Left lung (tissue), 10 donors: ENCODE data around the gene HOXD13. TPM values are rescaled to one million over a fixed set of nuclear protein-coding genes. Genes with fewer than 3 reads are reported as not detected.

ENCODE experiments used
- ATAC-seq: fragments of 200-7000 bp; cut with Tn5 transposase; one replicate; pipeline ENCODE4 v1.9.1; 2020; ENCODE audit warnings: moderate library complexity
- DNase-seq, 4 donors: peaks; one replicate each; pipeline ENCODE4 v3.0.0-alpha.2; 2013 to 2020
- H3K27ac ChIP-seq, 2 donors: fragments of 200-600 bp; sonication (generic) in 1 of 2; one replicate each; pipeline versions ENCODE4 v1.5.0 to v1.8.0; 2020 to 2021
- H3K27me3 ChIP-seq, 2 donors: fragments of 200-600 bp; sonication (generic) in 1 of 2; one replicate each; pipeline versions ENCODE4 v1.5.0 to v1.8.0; 2020 to 2021
- H3K36me3 ChIP-seq, 2 donors: fragments of 200-600 bp; sonication (generic) in 1 of 2; one replicate each; pipeline versions ENCODE4 v1.5.0 to v1.8.0; 2020 to 2021
- H3K4me1 ChIP-seq, 2 donors: fragments of 200-600 bp; one replicate each; pipeline ENCODE4 v1.8.0; 2021
- H3K4me3 ChIP-seq, 2 donors: fragments of 200-600 bp; sonication (generic) in 1 of 2; one replicate each; pipeline versions ENCODE4 v1.5.0 to v1.8.0; 2020 to 2021; ENCODE audit warnings: mild to moderate bottlenecking in 1 of 2
- H3K9me3 ChIP-seq, 2 donors: fragments of 200-600 bp; sonication (generic) in 1 of 2; one replicate each; pipeline versions ENCODE4 v1.5.0 to v1.8.0; 2020 to 2021
- CTCF ChIP-seq, 2 donors: fragments of 200-600 bp; sonication (generic) in 1 of 2; IDR thresholded peaks; one replicate each; pipeline versions ENCODE4 v1.5.0 to v1.8.0; 2021; ENCODE audit warnings: antibody characterized with exemption in 2 of 2
- intact Hi-C, 2 donors: fragments of 100-400 bp; cut with DNase I; formaldehyde crosslinking; loops; one replicate each; pipeline versions ENCODE4 v1.11.2 to v1.14.2; 2022
- polyA plus RNA-seq, 6 donors: library from polyadenylated mRNA; unstranded; fragments of 120-200 nt; gene quantifications; one replicate each; pipeline ENCODE4 v1.2.1, GENCODE V29; 2013; ENCODE audit not compliant: insufficient read length in 6 of 6
- total RNA-seq, 2 donors: library from RNA; stranded (reverse); fragmentation: NEBNext Ultra II Directional; extraction: Animal tissue kit (Norgen Biotek cat#: 25700); gene quantifications; one replicate each; pipeline ENCODE4 v1.2.1, GENCODE V29; 2021
- donor health status: DM: no; HTN: yes; CAD: no.
- donor health status: DM: no; HTN: no; CAD: no.

HOXD13 gene
- total and polyA plus RNA-seq, 8 donors, result not detected

DNA sequence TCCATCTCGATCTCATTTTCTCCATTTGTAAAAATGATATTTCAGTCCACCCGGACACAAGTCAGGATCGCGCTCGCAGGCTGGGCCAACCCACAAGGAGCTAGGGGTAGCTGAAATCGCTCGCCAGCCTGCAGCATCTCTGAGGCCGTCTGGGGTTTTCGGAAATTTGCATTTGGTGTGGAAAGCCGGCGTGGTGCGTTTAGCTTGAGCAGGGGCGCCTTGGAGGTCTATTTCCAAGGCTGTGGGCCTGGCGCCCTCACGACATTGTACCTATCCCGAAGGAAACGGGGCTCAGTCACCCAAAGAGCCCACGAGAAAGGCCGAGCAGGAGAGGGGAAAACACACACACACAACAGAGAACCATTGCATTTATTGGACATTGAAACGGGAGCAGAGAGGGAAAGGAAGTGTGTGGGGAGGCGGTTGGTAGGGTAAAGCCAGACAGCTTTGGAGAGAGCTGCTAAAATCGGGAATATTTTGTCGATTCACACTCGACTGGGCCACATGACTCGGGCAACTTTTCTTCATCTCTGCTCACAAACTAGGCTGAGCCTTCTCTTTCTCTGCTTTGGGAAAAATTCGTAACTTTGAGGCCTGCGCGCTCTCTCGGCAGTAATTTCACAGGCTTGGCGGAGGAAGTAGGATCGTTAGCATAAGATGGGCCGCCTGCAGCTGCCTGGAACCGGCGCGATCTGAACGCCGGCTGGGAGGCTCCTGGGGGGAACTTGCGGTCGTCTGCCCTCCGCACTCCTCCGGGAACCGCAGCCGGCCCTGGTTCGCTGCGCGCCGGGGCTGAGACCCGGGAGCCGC, 35.9 kb downstream of the HOXD13 start:
- TF ChIP-seq CTCF (IDR thresholded peaks at IDR 0.05), result no peak
- ATAC-seq, result no peak
- H3K27ac ChIP-seq, result no peak overlapping the region
- H3K27me3 ChIP-seq, result peaks cover 96 to 100% of the 10 kb centered on the region in 2 donors
- H3K4me1 ChIP-seq, result peaks cover 0 to 41% of the 10 kb centered on the region in 2 donors
- H3K4me3 ChIP-seq, result no peak overlapping the region
- peak in 1 of 4 donors; percentile 61 for DNase-seq
- no peaks in the 10 kb centered on the region for H3K36me3 ChIP-seq
- intact Hi-C loops, result loop anchor here in 1 of 2 donors (5.0 kb wide), 2 partner anchors 424 to 1019 kb away; no protein-coding TSS in a partner anchor
- H3K9me3 ChIP-seq, result no peaks in the 10 kb centered on the region

DNA sequence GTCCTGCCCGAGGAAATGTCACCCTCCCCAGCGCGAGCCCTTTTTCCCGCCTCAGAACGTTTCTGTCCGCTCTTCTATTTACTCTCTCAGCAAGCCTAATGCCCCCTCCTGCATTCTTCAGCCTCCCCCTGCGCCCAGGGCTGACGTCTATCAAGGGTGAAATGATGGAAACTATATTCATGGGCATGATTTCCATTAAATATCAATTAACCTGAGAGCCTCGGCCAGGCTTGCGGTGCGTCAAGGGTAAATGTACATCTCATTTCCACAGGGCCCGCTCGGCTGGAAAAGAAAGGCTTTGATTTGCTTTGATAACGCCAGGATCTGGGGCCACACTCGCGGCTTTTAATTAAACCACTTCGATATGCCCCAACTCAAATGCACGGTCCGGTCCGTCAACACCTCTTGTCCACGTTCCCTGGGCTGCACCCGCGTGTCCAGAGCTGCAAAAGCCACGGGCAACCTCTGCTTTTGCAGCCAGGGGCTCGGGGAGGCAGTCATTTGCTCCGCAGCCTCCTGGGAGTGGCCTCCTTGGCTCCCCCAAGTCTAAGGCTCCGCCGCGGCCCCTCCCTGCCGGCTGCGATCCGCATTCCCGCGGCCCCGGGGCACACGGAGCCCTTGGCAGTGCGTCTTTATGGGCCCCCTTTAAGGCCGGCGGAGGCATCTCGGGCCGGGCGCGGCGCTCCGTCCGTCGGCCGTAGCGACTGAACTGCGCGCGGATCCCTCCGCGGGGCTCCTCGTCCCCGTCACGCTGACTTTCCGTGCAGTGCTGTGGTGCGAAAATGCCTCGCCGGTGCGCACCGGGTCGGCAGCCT, 36.7 kb downstream of the HOXD13 start, which contains the start of gene HOXD8:
Gene HOXD8, plus strand, starts transcription at position 724 of the 815 bp plus-strand sequence. CDS start 662 bp downstream, outside the sequence.
- Histone ChIP-seq H3K4me1 (peaks cover 0 to 36% of the 10 kb centered on the region in 2 donors), H3K9me3 (no peaks in the 10 kb centered on the region), H3K36me3 (no peaks in the 10 kb centered on the region), H3K4me3 (peak within 1 kb of the TSS in 1 of 2 donors; percentile 18), H3K27ac (no peak within 1 kb of the TSS), H3K27me3 (peaks cover 96 to 100% of the 10 kb centered on the region in 2 donors)
- ATAC-seq (peak; percentile 29), DNase-seq (peak in 2 of 4 donors; percentile 53 to 63)
- intact Hi-C loops, result loop anchor here in 1 of 2 donors (5.0 kb wide), 2 partner anchors 423 to 1018 kb away; no protein-coding TSS in a partner anchor
- TF ChIP-seq CTCF (IDR thresholded peaks at IDR 0.05), result no peak

DNA sequence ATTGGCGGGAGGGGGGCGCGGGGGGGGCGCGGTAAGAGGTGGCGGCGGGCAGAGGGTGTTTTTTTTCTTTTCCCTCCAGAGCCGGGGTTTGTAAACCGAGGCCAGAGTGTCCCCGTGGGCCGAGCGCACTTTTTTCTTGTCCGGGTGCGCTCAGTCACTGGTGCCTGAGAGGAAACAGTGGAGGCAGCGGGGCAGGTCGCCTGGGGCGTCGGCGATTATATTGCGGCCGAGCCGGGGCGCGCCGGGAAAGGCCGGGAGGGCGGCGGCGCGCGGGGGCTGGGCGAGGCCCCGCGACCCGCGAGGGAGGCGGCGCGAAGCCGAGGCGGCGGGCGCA, 37.3 kb downstream of the HOXD13 start:
- peaks cover 96 to 100% of the 10 kb centered on the region in 2 donors for H3K27me3 ChIP-seq
- H3K27ac ChIP-seq, result no peak overlapping the region
- H3K4me1 ChIP-seq, result peaks cover 0 to 36% of the 10 kb centered on the region in 2 donors

DNA sequence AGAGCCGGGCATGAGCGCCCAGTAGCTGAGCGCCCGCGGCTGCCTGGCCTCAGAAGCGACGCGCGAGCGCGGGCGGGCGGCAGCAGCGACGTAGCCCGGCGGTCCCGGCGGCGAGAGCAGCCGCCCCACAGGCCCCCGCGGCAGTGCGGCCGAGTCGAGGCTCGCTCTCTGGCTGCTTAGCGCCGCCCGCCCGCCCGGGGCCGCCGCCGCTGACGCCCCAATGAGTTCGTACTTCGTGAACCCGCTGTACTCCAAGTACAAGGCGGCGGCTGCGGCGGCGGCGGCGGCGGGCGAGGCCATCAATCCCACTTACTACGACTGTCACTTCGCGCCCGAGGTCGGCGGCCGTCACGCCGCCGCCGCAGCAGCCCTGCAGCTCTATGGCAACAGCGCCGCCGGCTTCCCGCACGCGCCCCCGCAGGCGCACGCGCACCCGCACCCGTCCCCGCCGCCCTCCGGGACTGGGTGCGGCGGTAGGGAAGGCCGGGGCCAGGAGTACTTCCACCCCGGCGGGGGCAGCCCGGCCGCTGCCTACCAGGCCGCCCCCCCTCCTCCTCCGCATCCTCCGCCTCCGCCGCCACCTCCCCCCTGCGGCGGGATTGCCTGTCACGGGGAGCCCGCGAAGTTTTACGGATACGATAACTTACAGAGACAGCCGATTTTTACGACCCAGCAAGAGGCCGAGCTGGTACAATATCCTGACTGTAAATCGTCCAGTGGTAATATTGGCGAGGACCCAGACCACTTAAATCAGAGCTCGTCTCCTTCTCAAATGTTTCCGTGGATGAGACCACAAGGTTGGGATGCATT, 37.8 kb downstream of the HOXD13 start:
- no peaks in the 10 kb centered on the region for H3K9me3 ChIP-seq
- ATAC-seq (no peak), DNase-seq (peak in 1 of 4 donors; percentile 80)
- peak overlapping the region in 1 of 2 donors; percentile 18 for H3K4me3 ChIP-seq
- H3K36me3 ChIP-seq, result no peaks in the 10 kb centered on the region
- H3K27me3 ChIP-seq, result peaks cover 96 to 100% of the 10 kb centered on the region in 2 donors
- intact Hi-C loops, result loop anchor here in 1 of 2 donors (5.0 to 10.0 kb wide), 2 partner anchors 507 to 684 kb away; no protein-coding TSS in a partner anchor
- peaks cover 0 to 36% of the 10 kb centered on the region in 2 donors for H3K4me1 ChIP-seq
- H3K27ac ChIP-seq, result no peak overlapping the region
- TF ChIP-seq CTCF (IDR thresholded peaks at IDR 0.05), result no peak

More for the DNA sequence above, 37.3 kb downstream of the HOXD13 start:
- H3K36me3 ChIP-seq, result no peaks in the 10 kb centered on the region
- peak in 1 of 4 donors; percentile 49 for DNase-seq
- no peak for ATAC-seq
- H3K4me3 ChIP-seq, result peak overlapping the region in 1 of 2 donors; percentile 9
- H3K9me3 ChIP-seq, result no peaks in the 10 kb centered on the region
- intact Hi-C loops, result loop anchor here in 1 of 2 donors (5.0 to 10.0 kb wide), 4 partner anchors 423 to 1018 kb away; no protein-coding TSS in a partner anchor
- TF ChIP-seq CTCF (IDR thresholded peaks at IDR 0.05), result no peak
